Measurements from ENCODE around the gene CPSF3. TPM values are rescaled to one million over a fixed set of nuclear protein-coding genes. Genes with fewer than 3 reads are reported as not detected.

The CPSF3 gene
- 48.6 to 63.3 TPM (median 49.6 TPM) in 5 replicates for total RNA-seq (2022; extraction: Qiagen RNA extraction)

GRCh38 chr2:9423100-9423921 is at the start of gene CPSF3, which contains the start of gene ITGB1BP1:
Gene CPSF3, plus strand, starts transcription at chr2:9423654. Its CDS starts 120 bp downstream, at chr2:9423774.
Gene ITGB1BP1, minus strand, starts transcription at chr2:9423528. Its CDS starts 4,831 bp downstream, at chr2:9418697.

DNA sequence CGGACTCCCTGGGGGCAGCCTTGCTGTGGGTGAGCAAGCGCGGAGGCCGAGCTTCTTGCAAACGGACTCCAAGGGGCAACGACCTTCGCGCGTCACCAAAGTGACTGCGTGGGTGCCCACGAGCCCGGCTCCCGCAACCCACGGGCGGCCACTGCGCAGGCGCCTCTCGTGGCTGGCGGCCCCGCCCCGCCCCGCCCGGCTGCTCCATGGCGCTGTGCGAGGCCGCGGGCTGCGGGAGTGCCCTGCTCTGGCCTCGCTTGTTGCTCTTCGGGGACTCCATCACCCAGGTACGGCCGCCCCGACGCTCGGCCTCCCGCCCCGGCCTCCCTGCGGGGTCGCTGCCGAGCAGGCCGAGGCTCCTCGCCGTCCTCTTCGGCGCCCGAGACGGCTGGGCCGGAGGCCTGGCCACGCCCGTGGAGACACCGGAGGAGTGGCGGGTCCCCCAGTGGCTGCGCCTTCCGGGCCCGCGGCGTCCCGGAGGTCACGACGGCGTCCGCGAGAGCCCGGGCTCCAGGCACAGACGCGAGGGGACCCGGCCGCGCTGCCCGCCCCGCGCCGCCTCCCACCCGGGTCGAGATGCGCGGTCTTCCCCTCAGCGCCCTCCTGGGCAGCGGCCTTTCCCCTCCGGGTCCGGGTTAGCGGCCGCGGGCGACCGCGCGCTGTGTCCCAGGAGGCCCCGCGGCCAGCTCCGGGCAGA is 51.1 kb downstream of the CPSF3 start, which contains the start of gene IAH1:
TSS of gene IAH1 (plus strand) at position 191 of the 697 bp plus-strand sequence. CDS start at position 207, 16 bp downstream.

Other genes with a start within 250 kb of the CPSF3 start
- 31.5 to 43.8 TPM (median 38.6 TPM) in 5 replicates for gene ASAP2, start 216.8 kb upstream of the CPSF3 start, total RNA-seq (2022; extraction: Qiagen RNA extraction)
- 153 to 184 TPM (median 172 TPM) in 5 replicates for gene ITGB1BP1, start 126 bp upstream of the CPSF3 start, total RNA-seq (2022; extraction: Qiagen RNA extraction)
- 84.1 to 104 TPM (median 97.2 TPM) in 5 replicates for gene IAH1, start 50.9 kb downstream of the CPSF3 start, total RNA-seq (2022; extraction: Qiagen RNA extraction)
- gene ADAM17, start 132.2 kb downstream of the CPSF3 start, total RNA-seq (2022; extraction: Qiagen RNA extraction) = 24.1 to 33.3 TPM (median 28.1 TPM) in 5 replicates
- 651 to 716 TPM (median 695 TPM) in 5 replicates for gene YWHAQ, start 207.3 kb downstream of the CPSF3 start, total RNA-seq (2022; extraction: Qiagen RNA extraction)

All from A549 treated with CORT108297 at 1 μM for 4 hours (cell line).